GM12878 (cell line): Measurements from ENCODE around the gene LRRC51. TPM values are rescaled to one million over a fixed set of nuclear protein-coding genes. Genes with fewer than 3 reads are reported as not detected.

Experiments used
- BCL3 ChIP-seq: IDR thresholded peaks from 2 replicates; pipeline ENCODE4 v1.6.1; 2011; ENCODE audit warnings: borderline replicate concordance, low read depth, mild to moderate bottlenecking, moderate library complexity, low read length; ENCODE audit not compliant: insufficient read depth, poor library complexity, severe bottlenecking
- CBX5 ChIP-seq: sonication (generic); IDR thresholded peaks from 2 replicates; pipeline ENCODE4 v1.6.1; 2016; ENCODE audit warnings: low read depth, moderate library complexity, mild to moderate bottlenecking, inconsistent platforms
- E2F4 ChIP-seq: IDR thresholded peaks from 2 replicates; pipeline ENCODE4 v1.6.1; 2012; ENCODE audit warnings: low read depth, low read length, improper control_type of control experiment
- MEF2B ChIP-seq: fragments of 450-650 bp; IDR thresholded peaks from 2 replicates; pipeline ENCODE4 v1.6.1; 2018; ENCODE audit warnings: mild to moderate bottlenecking, moderate library complexity; ENCODE audit not compliant: partially characterized antibody, poor library complexity, severe bottlenecking
- MYB ChIP-seq: fragments of 150-350 bp; IDR thresholded peaks from 2 replicates; pipeline ENCODE4 v1.6.1; 2014; ENCODE audit warnings: mild to moderate bottlenecking, low read depth, low read length, borderline replicate concordance
- NBN ChIP-seq: fragments of 450-650 bp; IDR thresholded peaks from 2 replicates; pipeline ENCODE4 v1.6.1; 2016
- PBX3 ChIP-seq: IDR thresholded peaks from 2 replicates; pipeline ENCODE4 v1.6.1; 2011; ENCODE audit warnings: mild to moderate bottlenecking, low read depth, low read length, moderate library complexity; ENCODE audit not compliant: insufficient replicate concordance
- ZZZ3 ChIP-seq: IDR thresholded peaks from 2 replicates; pipeline ENCODE4 v1.6.1; 2011; ENCODE audit warnings: low read depth; ENCODE audit not compliant: control insufficient read depth, insufficient read length
- polyA plus RNA-seq, 11 experiments: library from polyadenylated mRNA; depleted of rRNA in 4 of 11; unstranded in 6 of 11; stranded (reverse) in 5 of 11; fragments of >200 nt; fragmentation: Nextera tagmentation in 4 of 11; fragmentation: Illumina TruSeq in 1 of 11; extraction: Ambion mirVana in 4 of 11; extraction: Trizol in 1 of 11; gene quantifications; 1 replicate in 1 of 11; 2 replicates in 10 of 11; pipeline versions ENCODE4 v1.2.1 to v1.2.3, GENCODE V29; 2011 to 2016; ENCODE audit warnings: inconsistent platforms in 2 of 11, missing spikeins in 2 of 11, low read depth in 1 of 11
- total RNA-seq, 4 experiments: library from RNA; depleted of rRNA in 3 of 4; stranded (reverse); fragments of >200 nt in 3 of 4; fragmentation: Illumina TruSeq in 1 of 4; extraction: Trizol in 1 of 4; gene quantifications; 2 replicates each; pipeline versions ENCODE4 v1.2.1 to v1.2.3, GENCODE V29; 2013 to 2021

LRRC51 gene
- total and polyA plus RNA-seq, 10 of the 15 experiments (the other 5 are each of a cell fraction or from before 2014, with no cell fraction given) = 2.6 to 8.6 (median 5.4) TPM

GRCh38 chr11:72070491-72070890, 10.2 kb upstream of the LRRC51 start (continued):
- TF ChIP-seq PBX3 (no peak), MEF2B (no peak), NBN (no peak), MYB (no peak), BCL3 (no peak), CBX5 (no peak), E2F4 (no peak), ZZZ3 (no peak)
